ENCODE data around the gene PCP4.

The PCP4 gene

DNA sequence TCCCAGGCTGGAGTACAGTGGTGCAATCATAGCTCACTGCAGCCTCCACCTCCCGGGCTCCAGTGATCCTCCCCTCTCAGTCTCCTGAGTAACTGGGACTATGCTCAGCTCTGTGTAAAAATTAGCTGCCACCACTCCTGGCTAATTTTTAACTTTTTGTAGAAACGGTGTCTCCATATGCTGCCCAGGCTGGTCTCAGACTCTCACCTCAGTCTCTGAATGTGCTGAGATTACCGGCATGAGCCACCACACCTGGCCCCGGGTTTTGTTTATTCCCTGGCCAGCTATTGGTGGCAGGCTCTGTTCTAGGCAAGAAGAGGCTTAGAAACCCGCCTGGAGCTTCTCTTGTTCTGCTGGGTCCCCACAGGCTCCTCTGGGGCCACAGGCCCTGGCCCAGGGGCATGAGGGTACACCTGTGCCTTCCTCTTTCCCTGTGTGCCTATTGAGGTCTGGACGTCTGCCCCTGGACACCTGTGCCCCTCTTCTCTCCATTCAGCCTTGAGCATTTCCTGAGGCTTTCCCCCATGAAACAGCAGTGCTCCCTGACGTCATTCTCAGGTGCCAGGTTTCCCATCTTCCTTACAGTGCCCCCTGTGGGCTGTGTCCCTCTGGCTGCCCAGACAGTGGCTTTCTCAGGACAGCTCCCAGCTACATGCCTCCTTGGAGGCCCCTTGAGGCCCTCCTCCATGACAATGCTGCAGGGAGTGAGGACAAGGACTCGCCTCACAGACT, 57.5 kb downstream of the PCP4 start:
- no peak for DNase-seq

DNA sequence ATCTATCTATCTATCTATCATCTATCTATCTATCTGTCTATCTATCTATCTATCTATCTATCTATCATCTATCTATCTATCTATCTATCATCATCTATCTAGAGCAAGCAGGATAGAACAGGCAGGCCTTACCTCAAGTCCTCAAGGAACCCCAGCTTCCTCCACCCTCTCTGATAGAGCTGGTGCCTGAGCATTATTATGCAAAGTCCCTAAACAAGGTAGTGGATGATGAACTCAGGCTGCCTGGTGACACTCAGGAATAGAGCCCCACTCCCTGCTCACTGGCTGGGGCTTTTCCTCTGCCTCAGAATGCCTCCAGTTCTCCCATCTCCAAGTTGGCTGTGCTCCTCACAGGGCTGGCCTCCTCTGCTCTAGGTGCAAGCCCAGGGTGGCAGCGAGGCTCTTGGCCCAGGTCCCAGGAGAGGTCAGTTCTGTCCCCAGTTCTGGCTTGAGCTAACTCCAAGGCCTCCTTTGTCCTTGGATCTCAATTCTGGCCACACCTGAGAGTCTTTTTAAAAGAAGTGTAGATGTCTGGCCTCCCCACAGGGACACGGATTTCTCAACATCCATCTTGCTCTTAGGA, 60.2 kb downstream of the PCP4 start:
- DNase-seq, result no peak

DNA sequence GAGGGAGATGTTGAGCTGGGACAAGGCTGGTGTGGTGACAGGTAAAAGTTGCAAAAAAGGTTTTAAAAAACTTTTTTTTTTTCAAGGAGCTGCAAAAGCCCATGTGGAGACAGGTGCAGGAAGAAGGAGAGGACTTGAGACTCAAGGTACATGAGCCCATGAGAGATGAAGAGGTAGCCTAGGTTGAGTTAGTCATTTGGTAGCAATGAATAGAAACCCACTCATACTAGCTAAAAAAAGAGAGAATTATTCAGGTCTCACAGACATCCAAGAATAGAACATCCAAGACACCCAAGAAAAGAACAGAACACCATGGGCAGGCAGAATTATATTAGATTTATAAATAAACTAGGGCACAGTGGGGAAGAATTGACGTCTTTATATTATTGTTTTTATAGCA, 65.1 kb downstream of the PCP4 start:
- DNase-seq, result no peak

DNA sequence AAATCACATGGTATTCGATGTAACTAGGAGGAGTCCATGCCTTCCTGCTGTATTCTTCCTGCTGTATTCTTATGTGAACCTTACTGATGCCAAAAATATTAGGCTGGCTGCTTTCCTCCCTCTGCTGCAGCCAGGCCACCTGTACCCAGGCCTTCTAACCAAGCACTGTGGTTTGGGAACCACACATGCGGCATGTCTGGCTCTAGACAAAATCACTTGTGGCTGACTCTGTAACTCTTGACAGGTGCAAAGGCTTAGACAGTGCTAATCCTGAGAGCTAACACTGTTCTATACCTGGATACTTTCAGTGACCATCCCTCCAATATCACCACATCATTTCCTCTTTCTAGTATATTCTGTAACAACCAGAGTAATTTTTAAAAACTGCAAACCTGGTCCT, 67.7 kb downstream of the PCP4 start:
- no peak for DNase-seq

DNA sequence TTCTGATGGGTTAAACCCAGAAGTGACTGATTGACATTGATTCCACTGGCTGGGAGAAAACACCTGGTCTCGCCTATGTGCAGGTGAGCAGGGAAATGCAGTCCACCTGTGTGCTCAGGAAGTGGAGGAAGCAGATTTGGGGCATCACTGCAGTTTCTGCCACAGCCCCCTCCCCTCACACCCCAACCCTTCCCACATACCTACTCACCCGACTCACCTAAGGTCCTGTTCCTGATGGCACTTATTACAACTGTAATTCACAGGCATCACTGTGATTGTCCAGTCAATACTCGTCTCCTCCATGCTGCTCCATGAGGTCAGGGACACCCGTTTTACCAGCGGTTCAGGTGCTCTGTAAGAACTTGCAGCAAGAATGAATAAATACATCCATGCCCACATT, 68.5 kb downstream of the PCP4 start:
- DNase-seq, result no peak

DNA sequence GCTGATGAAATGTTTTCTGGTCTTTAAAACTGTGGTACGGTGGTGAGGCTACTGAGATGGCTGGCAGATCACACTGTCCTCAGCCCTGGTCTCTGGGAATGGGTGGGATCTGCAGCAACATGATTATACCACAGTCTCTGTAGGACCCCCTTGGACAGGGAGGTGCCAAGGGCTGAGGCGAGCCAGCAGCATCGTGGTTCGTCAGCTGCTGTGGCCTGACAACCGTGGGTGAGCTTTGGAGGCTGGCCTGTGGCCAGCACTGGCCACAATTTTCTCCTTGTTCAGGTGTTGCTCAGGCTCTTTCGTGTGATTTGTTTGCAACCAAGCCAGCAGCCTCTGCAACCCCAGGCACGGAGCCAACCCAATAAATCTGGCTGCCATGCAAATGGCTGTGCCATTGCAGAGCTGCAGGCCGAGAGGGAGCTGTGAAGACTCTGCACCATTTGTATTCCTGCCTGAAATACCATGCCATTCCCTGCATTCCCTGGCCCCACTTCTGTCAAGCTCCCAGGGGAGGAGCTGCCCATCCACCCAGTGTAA, 70.9 kb downstream of the PCP4 start:
- DNase-seq, result no peak

DNA sequence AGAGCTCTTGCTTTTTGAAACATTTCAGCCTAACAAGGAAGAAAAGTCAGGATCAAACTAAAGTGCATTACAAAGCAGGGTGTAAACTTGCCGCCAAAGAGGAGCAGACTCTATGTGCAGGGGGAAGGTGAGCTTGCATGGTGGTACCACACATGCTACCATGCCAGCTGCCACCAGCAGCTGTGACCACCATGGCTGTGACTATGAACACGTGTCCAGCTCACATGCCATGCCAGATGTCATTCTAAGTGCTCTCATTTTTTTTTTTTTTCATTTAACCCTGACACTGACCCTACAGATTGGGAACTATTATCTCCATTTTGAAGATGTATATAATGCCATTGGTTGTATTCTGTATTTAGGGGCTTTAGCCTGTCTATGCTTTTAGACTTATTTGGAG, 79.0 kb downstream of the PCP4 start:
- no peak for DNase-seq

DNA sequence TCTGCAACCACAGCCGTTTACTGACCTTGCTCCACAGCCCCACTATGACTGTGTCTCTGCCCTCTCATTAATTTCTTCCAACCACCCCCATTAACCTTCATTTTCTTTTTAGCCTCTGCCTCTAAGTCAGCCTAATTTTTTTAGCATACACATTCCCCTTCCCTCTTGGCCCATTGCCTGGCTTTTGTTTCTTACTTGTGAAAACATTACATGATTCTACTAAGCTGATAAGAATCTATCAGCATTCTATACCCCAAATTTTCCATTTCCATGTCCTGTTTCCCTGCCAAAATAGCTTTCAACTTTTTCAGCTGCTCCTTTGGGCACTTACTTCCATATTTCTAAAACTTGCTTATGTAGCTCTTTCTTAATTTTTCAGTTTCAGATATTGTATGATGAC, 79.8 kb downstream of the PCP4 start:
- DNase-seq, result no peak

DNA sequence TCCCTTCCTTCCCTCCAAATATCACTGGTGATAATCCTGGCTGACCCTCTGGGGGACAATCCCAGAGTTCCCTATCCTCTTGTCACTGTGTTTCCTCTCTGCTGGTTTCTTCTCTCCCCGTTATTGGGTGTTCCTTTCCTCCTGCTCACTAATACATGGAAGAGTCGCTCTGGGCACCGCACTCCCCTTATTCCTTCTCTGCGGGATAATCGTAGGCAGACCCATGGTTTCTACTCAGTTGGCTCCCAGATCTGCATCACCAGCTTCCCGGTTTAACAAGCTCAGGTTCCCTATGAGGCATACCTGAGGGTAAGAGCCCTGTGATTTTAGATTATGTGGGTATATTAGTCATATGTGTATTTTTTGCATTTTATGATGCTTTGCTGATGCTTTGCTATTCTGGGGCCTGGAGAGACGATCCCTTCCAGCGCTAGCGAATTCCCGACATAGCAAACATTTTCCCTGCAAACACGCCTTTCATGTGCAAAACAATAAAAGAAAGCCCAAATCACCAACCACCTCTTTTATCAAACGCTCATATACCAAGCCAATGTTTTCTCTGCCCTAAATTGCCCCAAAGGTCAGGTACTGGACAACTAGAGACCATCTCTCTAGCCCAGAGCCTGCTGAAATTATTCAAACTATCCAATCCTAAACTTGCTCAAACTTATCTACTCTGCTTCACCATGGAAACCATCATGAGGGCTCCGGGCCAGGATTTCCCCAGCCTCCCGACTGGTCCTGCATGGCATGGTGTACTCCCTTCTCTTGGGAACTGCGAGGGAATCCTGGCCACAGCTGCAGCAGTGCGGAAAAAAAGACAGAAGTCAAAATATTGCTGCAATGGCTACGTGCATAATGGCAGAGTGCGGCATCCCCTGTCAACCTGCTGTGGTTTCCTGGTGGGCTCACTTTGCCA, 84.2 kb downstream of the PCP4 start:
- no peak for DNase-seq

DNA sequence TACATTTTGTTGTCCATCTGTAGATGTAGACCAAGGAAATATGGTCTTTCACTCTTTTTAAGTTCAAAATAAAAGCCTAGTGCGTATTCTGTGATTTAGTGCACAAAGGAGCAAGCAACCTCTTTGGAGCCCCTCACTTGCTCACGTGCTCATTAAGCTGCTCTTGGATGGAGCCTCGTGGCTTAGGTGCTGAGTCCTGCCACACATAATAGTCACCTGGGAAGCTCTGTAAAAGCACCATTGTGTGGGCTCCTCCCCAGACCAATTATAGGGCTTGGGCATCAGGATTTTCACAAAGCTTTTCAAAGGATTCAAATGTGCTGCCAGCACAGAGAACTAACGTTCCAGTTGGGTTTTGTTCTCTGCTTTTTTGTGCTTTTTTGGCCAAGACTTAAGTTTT, 85.0 kb downstream of the PCP4 start:
- DNase-seq, result no peak

DNA sequence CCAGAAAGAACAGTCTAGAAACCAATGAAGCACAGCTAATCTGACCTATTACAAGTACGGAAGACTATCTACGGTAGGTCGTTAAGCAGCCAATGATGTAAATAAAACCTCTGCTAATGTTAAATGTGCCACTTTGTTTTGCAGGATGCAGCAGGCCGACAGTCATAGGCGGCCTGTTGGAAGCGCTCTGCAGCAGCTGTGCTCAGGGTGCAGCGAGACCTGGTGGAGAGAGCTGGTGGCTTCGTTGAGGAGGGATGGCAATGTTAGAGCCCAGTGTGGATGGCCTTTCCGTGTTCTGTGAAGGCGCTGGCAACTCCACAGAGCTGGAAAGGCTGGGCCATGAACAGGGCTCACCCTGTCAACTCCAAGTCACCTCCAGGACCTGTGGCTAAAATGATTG, 87.3 kb downstream of the PCP4 start:
- no peak for DNase-seq

DNA sequence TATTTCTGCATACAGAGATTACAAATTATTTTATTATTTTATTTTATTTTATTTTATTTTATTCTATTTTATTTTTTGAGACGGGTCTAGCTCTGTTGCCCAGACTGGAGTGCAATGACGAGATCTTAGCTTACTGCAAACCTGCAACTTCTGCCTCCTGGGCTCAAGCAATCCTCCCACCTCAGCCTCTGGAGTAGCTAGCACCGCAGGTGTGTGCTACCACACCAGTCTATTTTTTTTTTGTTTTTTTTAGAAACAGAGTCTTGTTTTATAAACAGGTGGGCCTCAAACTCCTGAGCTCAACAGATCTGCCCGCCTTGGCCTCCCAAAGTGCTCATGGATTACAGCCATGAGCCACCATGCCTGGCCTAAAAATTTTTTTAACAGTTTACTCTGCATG, 88.1 kb downstream of the PCP4 start:
- no peak for DNase-seq

DNA sequence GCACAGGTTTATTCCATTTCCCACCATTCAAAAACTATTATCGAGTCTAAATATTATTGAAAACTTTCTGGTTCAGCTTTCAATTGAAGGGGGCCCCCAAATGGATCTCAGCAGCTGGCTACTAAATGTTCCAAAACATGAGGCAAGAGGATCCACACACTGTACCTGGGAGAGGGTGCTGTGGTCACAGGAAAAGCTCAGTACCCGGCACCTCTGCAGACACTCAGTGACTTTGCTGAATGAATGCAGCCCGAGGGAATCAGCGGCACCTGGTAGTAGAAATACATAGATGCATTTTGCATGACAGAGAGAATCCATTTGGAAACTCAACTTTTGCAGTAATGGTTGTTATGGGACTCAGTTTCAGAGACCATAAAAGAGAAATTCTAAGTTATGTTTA, 89.3 kb downstream of the PCP4 start:
- no peak for DNase-seq

DNA sequence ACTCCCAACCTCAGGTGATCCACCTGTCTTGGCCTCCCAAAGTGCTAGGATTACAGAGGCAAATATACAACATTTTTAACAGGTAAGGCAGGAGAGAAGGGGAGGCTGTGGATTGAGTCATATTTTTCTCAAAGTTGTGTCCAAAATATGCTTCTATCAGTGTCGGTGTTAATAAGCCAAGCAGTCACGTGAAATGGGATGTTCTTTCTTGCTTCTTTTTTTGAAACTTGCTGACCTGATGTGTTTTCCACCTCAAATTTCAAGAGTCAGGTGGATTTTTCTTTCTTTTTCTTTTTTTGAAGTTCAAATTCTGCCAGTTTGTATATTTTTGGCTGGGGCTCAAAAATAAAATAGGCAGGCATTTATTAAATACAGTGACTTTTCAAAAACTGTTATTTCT, 91.5 kb downstream of the PCP4 start:
- no peak for DNase-seq

DNA sequence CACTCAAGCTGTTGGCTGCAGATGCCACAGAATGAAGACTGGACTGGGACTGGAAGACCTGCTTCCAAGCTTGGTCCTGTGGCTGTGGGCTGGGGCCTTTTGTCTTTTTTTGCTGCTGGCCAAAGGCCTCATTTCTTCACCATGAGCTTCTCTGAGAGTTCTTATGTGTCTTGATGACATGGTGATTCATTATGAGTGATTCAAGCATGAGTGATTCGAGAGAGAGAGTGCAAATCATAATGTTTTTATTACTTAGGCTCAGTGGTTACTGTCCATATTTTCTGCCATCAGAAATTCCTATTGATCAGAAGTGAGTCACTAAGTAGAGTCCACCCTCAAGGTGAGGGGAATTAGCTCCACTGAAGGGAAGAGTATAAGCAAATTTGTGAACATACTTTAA, 94.0 kb downstream of the PCP4 start:
- no peak for DNase-seq

DNA sequence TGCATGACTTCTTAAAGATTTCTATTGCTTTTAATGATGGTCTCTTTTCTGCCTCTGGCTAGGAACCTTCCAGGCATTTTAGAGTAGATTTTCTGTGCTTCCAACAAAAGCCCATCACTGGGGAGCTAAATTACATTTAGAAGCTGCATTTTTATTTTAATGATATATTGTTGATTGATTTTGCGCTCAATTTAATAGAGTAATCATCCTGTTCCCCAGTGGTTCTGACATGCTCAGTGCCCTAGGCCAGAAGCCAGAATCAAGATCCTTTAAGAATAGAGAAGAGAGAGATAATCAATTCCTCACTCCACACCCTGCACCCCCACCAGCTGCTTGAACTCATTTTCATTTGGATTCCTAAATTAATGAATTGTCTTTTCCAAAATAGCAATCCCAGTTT, 97.8 kb downstream of the PCP4 start:
- no peak for DNase-seq

DNA sequence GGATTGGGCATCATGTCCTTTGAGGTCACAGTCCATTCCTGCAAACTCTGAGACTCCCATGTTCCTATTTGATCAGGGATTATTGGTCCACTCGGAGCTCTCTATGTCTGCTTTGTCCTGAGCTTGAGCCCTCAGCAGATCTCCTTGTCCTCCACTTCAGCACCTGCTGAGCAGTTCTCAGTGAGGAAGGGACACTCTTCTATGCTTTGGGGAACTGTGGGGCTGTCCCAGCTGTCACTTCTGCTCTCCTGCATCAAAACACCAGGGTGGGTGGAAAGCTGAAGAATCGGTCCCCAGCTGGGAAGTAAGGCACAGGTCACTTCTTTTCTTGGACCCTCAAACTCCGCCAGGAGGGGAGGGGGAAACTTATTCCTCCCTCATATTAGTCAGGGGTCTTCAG, 99.5 kb downstream of the PCP4 start:
- DNase-seq, result no peak

DNA sequence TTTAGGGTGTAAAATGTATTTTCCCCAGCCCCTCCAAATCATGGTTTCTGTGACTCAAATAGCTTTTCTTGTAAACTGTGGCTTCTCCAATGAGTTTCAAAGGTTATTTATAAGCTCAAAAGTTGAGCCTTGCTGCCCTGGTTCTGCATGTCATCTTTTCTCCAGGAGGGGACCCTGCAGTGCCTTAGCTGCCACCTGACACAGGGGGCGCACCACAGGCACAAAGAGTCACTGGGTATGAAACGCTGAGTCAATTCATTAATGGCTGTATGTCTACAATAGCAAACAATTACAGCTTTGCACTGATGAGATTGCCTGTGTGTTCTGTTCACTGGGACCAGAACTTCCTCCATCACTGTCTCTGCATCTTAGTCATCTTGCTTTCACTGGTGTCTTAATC, 100.8 kb downstream of the PCP4 start:
- DNase-seq, result no peak

DNA sequence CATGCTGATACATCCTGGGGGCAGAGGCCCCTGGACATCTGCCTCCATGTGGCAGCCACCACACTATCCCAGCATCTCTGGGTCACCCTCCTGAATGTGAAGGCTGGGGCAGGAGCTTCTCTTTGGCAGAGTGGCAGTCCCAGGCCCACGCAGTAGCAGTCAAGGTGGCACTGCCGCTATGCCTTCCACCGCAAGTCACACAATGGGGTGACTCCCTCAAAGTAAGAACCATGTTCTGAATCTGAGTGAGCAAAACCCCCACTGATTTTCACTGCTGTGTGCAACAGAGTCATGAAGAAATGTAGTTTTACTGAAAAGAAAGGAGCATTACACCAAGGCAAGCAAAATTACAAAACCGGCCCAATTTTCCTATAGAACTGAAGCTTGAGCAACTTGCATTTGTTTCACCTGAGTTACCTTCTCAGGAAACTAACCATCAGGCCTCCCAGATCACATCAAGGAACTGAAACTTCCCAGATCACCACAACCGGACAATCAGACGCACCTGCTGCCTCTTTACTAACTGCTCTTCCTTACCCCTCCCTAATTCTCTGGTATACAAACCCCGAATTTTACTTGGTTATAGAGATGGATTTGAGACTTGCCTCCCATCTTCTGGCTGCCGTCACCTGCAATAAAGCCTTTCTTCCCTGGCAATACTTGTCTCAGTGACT, 102.6 kb downstream of the PCP4 start:
- no peak for DNase-seq

DNA sequence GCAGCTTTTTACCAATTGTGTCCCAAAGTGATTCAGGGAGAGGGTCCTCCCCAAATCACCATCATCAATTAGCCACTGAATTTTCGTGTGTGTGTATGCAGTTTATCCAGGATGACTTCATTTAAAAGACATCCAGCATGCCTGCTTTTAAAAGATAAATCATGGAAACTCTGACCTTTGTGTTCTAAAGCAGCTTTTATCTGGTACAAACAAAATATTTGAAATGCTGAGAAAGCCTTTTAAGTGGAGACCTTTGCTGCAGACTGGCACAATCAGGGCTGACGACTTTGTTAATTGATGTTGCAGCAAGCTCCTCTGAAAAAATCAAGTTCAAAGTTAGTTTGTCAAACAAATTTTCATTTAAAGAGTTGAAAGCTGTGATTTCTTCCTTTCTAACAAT, 104.7 kb downstream of the PCP4 start:
- DNase-seq, result no peak

DNA sequence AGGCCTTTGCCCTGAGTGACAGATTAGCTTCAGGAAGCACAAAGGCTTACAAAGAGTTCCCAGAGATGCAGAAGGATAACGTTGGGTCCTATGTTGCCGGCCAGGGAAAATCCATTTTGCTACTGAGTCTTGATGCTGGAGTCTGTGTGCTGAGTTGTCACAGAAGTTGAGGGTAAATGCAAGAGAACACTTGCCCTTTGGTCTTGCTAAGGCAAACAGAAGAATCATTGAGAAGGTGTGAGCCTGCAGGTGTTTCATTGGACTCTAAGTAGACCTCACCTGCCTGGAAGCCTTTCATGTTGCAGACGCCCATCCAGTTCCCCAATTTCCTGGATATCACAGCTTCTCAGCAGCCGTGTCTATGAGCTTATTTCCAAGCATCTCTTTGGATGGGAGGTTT, 105.2 kb downstream of the PCP4 start:
- no peak for DNase-seq

DNA sequence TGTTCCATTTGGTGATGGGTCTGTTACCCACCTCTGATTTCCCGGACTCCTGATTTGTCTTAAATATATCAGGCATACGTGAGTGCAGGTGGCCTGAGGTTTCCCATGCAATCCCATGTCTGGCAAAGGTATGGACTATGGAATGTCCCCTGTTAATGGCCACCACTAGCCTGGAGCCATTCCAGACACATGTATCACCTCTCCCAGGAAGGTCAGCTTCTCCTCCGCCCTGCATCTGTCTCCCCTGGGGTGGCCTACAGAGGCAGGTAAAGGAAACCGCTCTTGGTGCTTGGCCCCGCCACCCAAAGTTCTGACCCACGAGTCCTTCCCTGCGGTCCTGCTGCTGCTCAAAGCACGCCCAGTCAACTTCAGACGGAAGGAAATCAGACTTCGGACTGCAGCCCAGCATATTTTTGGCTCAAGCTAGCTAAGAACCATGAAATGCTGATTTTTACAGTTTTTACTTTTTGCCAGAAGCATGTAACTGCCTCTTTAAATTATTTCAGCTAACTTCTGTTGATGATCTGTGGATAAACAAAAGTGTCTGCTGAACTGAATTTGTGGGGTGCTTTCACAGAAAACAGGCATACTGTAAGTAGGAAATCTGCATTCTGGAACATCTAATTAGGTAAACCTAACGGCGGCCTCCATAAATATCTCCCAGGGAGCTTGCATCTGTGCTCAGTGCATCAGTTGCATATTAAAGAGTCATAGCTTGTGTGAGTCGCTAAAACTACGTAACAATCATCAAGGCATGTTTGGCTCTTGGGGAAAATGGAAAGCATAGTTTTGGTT, 105.9 kb downstream of the PCP4 start:
- DNase-seq, result no peak
